Heart left ventricle (tissue), 16 donors: ENCODE data around the gene PLEKHA4. TPM values are rescaled to one million over a fixed set of nuclear protein-coding genes. Genes with fewer than 3 reads are reported as not detected.

Source experiments
- ATAC-seq, 4 donors: fragments of 200-7000 bp; cut with Tn5 transposase; one replicate each; pipeline ENCODE4 v1.9.1; 2020 to 2022; ENCODE audit warnings: moderate library complexity in 4 of 4, mild to moderate bottlenecking in 3 of 4, moderate number of reproducible peaks in 1 of 4
- DNase-seq, 5 donors: peaks; one replicate each; pipeline ENCODE4 v3.0.0-alpha.2; 2020
- H3K27ac ChIP-seq, 12 donors: fragments of 200-600 bp; sonication (generic) in 4 of 12; one replicate each; pipeline versions ENCODE4 v1.5.0 to v1.8.0; 2016 to 2022; ENCODE audit warnings: mild to moderate bottlenecking in 2 of 12
- H3K27me3 ChIP-seq, 9 donors: fragments of 200-600 bp; sonication (generic) in 2 of 9; one replicate each; pipeline versions ENCODE4 v1.5.1 to v1.8.0; 2016 to 2022; ENCODE audit warnings: mild to moderate bottlenecking in 3 of 9
- H3K36me3 ChIP-seq, 9 donors: fragments of 200-600 bp; sonication (generic) in 2 of 9; one replicate each; pipeline versions ENCODE4 v1.5.0 to v1.8.0; 2018 to 2022; ENCODE audit warnings: mild to moderate bottlenecking in 2 of 9
- H3K4me1 ChIP-seq, 12 donors: fragments of 200-600 bp; sonication (generic) in 4 of 12; one replicate each; pipeline versions ENCODE4 v1.5.0 to v1.8.0; 2016 to 2022; ENCODE audit warnings: mild to moderate bottlenecking in 3 of 12
- H3K4me3 ChIP-seq, 12 donors: fragments of 200-600 bp; sonication (generic) in 4 of 12; one replicate each; pipeline versions ENCODE4 v1.5.0 to v1.8.0; 2017 to 2022; ENCODE audit warnings: mild to moderate bottlenecking in 9 of 12, moderate library complexity in 4 of 12
- H3K9me3 ChIP-seq, 12 donors: fragments of 200-600 bp; sonication (generic) in 4 of 12; one replicate each; pipeline versions ENCODE4 v1.5.0 to v1.8.0; 2016 to 2022; ENCODE audit warnings: mild to moderate bottlenecking in 1 of 12
- POLR2A ChIP-seq, 2 donors: fragments of 450-650 bp; IDR thresholded peaks; one replicate each; pipeline ENCODE4 v1.6.1; 2017; ENCODE audit warnings: antibody characterized with exemption in 2 of 2, mild to moderate bottlenecking in 2 of 2, moderate library complexity in 2 of 2
- WGBS, 4 donors: extraction: QIAGEN DNeasy Blood & Tissue Kit in 2 of 4; methylation state at CpG; one replicate each; pipeline versions ENCODE4 v1.1.5 to v1.1.7; 2013 to 2018; 5-methylcytosine and 5-hydroxymethylcytosine counted together
- intact Hi-C, 10 donors: fragments of 100-400 bp; cut with DNase I; formaldehyde crosslinking; loops; one replicate each; pipeline versions ENCODE4 v1.11.1 to v1.14.2; 2022
- polyA plus RNA-seq, 2 donors: library from polyadenylated mRNA; stranded (reverse); fragments of 200-250 nt; gene quantifications; one replicate each; pipeline ENCODE4 v1.2.3, GENCODE V29; 2013
- total RNA-seq, 9 donors: library from RNA; depleted of rRNA in 2 of 9; stranded (reverse); fragments of >200 nt in 2 of 9; fragmentation: NEBNext Ultra II Directional in 3 of 9; extraction: Animal tissue kit (Norgen Biotek cat#: 25700) in 3 of 9; gene quantifications; one replicate each; pipeline versions ENCODE4 v1.1.0 to v1.2.4, GENCODE V29; 2016 to 2023
- TF ChIP-seq, protein P1 (sequence below), 12 donors: fragments of 200-600 bp; sonication (generic) in 4 of 12; IDR thresholded peaks; one replicate each; pipeline versions ENCODE4 v1.5.0 to v1.8.0; 2018 to 2022; ENCODE audit warnings: antibody characterized with exemption in 12 of 12, mild to moderate bottlenecking in 5 of 12
- donor health status: ischemic (EF 13 %, LVEDD 7.1; RV severe dilation, severe dysfunction).
- donor health status: healthy with polysubstance abuse.
- donor health status: DM: no; HTN: yes; CAD: no.
- donor health status: DM: no; HTN: no; CAD: no.
- donor health status: ischemic (EF 25% LVEDD 6.9; RV normal size, moderate dysfunction).
- donor health status: ischemic (EF 25% LVEDD 5.7; RV mildly dilated, moderate dysfunction).
- donor health status: healthy.
- donor health status: DM: yes; HTN: yes; CAD: no.
- donor health status: ischemic (EF 35%, LVEDD 5.7; RV mildly dilated, moderate dysfunction).
- donor health status: nonischemic (EF 11% LVEDD 7.7; RV severe dilation, severe dysfunction).
- donor health status: DM: yes; HTN: yes; CAD: no.
- donor health status: PGD.
- donor health status: ischemic (EF 29% LVEDD 5.4; RV normal size, mild dysfunction).
- donor health status: nonischemic (EF 23%, LVEDD 6.1; RV moderate dilation, normal function).

The PLEKHA4 gene
- total and polyA plus RNA-seq, 11 donors = 7.5 to 66.9 (median 28.6) TPM

DNA sequence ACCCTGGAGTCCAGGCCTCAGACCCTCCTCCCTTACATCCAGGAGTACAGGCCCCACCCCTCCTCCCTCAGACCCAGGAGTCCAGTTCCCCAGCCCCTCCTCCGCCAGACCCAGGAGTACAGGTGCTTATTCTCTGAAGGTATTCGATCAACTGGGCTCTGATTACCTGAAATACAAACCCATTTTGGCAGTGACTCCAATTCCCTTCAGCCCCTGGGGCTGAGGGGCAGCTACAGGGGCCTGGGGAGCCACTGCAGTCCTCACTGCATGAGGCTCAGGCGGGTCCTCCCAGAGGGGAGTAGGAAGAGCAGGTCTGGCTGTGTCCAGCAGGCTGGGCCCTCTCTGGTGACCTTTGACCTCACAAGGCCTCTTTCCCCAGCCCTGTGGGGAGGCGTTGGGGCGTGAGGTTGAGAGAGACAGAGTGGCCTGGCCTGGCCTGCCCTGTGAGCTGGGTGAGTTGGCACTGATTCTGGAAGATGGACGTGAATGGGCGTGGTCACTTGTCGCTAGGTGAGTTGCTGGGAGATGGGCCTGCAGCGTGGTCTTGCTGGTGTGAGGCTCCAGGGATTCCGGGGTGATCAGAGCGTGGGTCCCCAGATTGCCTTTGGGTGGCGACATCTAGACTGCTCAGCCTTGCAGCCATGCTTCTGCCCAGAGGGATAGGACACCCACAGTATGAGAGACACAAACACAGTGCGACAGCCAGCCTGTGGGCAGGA, 60.7 kb downstream of the PLEKHA4 start:
- intact Hi-C loops = no loop called here
- 90 to 93% (median 92%) methylated on average over 13 of the region's 13 CpGs for WGBS, 4 donors
- peaks cover 0 to 24% (median 15%) of the 10 kb centered on the region in 12 donors for H3K4me1 ChIP-seq
- H3K36me3 ChIP-seq = peaks cover 0 to 7% (median 0%) of the 10 kb centered on the region in 9 donors
- DNase-seq = no peak
- ATAC-seq = no peak
- no peak overlapping the region for H3K27ac ChIP-seq
- H3K4me3 ChIP-seq = no peak overlapping the region
- H3K9me3 ChIP-seq = no peaks in the 10 kb centered on the region
- H3K27me3 ChIP-seq = no peaks in the 10 kb centered on the region
- TF ChIP-seq, protein P1, sequence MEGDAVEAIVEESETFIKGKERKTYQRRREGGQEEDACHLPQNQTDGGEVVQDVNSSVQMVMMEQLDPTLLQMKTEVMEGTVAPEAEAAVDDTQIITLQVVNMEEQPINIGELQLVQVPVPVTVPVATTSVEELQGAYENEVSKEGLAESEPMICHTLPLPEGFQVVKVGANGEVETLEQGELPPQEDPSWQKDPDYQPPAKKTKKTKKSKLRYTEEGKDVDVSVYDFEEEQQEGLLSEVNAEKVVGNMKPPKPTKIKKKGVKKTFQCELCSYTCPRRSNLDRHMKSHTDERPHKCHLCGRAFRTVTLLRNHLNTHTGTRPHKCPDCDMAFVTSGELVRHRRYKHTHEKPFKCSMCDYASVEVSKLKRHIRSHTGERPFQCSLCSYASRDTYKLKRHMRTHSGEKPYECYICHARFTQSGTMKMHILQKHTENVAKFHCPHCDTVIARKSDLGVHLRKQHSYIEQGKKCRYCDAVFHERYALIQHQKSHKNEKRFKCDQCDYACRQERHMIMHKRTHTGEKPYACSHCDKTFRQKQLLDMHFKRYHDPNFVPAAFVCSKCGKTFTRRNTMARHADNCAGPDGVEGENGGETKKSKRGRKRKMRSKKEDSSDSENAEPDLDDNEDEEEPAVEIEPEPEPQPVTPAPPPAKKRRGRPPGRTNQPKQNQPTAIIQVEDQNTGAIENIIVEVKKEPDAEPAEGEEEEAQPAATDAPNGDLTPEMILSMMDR (IDR thresholded peaks at IDR 0.05) = no peak
- TF ChIP-seq POLR2A (IDR thresholded peaks at IDR 0.05) = no peak

DNA sequence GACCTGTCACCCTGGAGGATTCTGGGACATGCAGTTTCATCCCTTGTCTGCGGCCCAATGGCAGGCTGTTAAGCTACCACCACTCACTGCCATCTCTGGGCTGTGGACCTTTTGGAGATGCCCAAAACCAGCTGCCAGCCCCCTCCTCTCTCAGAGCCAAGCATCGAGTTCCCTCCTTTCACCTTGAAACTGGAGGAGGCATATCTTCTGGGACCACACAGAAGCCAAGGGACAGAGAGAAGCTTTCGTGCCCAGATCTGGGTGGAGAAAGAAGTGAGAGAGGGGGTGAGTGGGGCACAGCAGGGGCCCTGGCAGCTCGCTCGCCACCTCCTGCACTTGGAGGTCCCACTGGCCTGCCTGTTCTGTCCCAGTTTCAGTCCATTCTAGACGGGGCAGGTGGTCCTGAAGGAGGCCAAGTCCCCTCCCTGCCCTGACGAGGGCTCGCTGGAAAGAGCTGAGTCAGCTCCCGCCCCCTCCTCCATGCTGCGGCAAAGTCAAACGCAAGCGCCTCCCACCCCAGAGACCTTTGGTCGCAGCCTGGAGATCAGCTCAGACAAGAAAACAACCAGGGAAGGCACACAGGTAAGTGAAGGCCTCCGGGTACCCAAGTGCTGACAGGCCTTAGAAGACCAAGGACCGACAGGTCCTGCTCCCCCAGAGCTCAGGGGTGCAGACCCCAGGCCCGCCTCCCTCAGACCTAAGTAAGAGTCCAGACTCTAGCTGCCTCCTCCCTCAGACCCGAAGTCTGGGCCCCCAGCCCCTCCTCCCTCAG, 61.4 kb downstream of the PLEKHA4 start:
- peaks cover 0 to 17% (median 11%) of the 10 kb centered on the region in 12 donors for H3K4me1 ChIP-seq
- TF ChIP-seq, protein P1 (IDR thresholded peaks at IDR 0.05) = no peak
- TF ChIP-seq POLR2A (IDR thresholded peaks at IDR 0.05) = no peak
- ATAC-seq (peak in 2 of 4 donors; percentile 26 to 33), DNase-seq (no peak)
- no peak overlapping the region for H3K4me3 ChIP-seq
- H3K27me3 ChIP-seq = no peaks in the 10 kb centered on the region
- H3K9me3 ChIP-seq = no peaks in the 10 kb centered on the region
- peaks cover 0 to 7% (median 0%) of the 10 kb centered on the region in 9 donors for H3K36me3 ChIP-seq
- WGBS, 4 donors = 79 to 88% (median 83%) methylated on average over 14 to 17 of the region's 17 CpGs
- intact Hi-C loops = no loop called here
- H3K27ac ChIP-seq = no peak overlapping the region

DNA sequence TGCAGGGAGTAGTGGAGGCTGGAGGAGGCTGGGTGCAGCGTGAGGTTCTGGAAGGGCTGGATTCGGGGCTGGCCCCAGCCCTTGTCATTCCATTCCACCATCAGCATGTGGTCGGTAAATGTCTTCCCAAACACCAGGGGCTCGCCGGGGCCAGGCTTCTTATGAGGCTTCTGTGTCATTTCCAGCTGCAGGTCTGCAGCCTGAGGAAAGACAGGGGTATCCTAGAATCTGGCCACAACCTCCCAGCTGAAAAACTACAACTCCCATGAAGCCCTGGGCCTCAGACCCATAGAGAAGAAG, 61.9 kb downstream of the PLEKHA4 start:
- DNase-seq (peak in 2 of 5 donors; percentile 46 to 48), ATAC-seq (peak in 1 of 4 donors; percentile 44)
- TF ChIP-seq, protein P1 (IDR thresholded peaks at IDR 0.05) = no peak
- no peak for TF ChIP-seq POLR2A (IDR thresholded peaks at IDR 0.05)
- Histone ChIP-seq H3K27ac (no peak overlapping the region), H3K27me3 (no peaks in the 10 kb centered on the region), H3K4me1 (peaks cover 0 to 11% (median 8%) of the 10 kb centered on the region in 12 donors), H3K9me3 (no peaks in the 10 kb centered on the region), H3K4me3 (no peak overlapping the region), H3K36me3 (peaks cover 0 to 7% (median 0%) of the 10 kb centered on the region in 9 donors)
- intact Hi-C loops = no loop called here
- WGBS, 4 donors = 76 to 91% (median 87%) methylated on average over 5 of the region's 5 CpGs

DNA sequence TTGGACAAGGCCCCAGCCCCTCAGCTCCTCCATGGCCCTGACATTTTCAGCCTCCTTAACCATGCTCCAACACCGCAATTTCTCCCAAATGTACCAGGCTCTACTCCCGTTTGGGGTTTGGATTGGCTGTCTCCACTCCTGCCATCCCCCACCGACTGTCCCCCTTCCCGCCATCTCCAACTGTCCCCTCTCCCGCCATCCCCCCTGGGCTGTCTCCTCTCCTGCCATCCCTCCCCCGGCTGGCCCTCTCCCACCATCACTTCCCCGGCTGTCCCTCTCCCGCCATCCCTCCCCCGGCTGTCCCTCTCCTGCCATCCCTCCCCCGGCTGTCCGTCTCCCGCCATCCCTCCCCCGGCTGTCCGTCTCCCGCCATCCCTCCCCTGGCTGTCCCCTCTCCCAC, 63.0 kb downstream of the PLEKHA4 start:
- 88 to 94% (median 90%) methylated on average over 15 of the region's 15 CpGs for WGBS, 4 donors
- intact Hi-C loops = no loop called here
- Histone ChIP-seq H3K27me3 (no peaks in the 10 kb centered on the region), H3K27ac (no peak overlapping the region), H3K4me1 (peaks cover 0 to 9% (median 5%) of the 10 kb centered on the region in 12 donors), H3K36me3 (peaks cover 0 to 7% (median 0%) of the 10 kb centered on the region in 9 donors), H3K9me3 (no peaks in the 10 kb centered on the region), H3K4me3 (no peak overlapping the region)
- no peak for TF ChIP-seq POLR2A (IDR thresholded peaks at IDR 0.05)
- TF ChIP-seq, protein P1 (IDR thresholded peaks at IDR 0.05) = no peak
- DNase-seq = no peak
- no peak for ATAC-seq
